Adrenal gland (tissue), 12 donors: ENCODE measurements around the gene ST8SIA5. TPM values are rescaled to one million over a fixed set of nuclear protein-coding genes. Genes with fewer than 3 reads are reported as not detected.

ENCODE experiments used
- DNase-seq, 7 donors: peaks; one replicate each; pipeline ENCODE4 v3.0.0-alpha.2; 2019 to 2020
- H3K27ac ChIP-seq, 5 donors: fragments of 200-600 bp; sonication (generic) in 4 of 5; 1 replicate in 3 of 5; 2 replicates in 2 of 5; pipeline versions ENCODE4 v1.5.1 to v1.8.0; 2016 to 2020; ENCODE audit warnings: mild to moderate bottlenecking in 1 of 5
- H3K27me3 ChIP-seq: fragments of 200-600 bp; 2 replicates; pipeline ENCODE4 v1.8.0; 2021
- H3K36me3 ChIP-seq, 2 donors: fragments of 200-600 bp; replicated peaks in 1 of 2; 1 replicate in 1 of 2; 2 replicates in 1 of 2; pipeline versions ENCODE4 v1.5.1 to v1.8.0; 2018 to 2022
- H3K4me1 ChIP-seq, 2 donors: fragments of 200-600 bp; replicated peaks in 1 of 2; 1 replicate in 1 of 2; 2 replicates in 1 of 2; pipeline versions ENCODE4 v1.5.1 to v1.8.0; 2018 to 2021
- H3K4me3 ChIP-seq, 4 donors: fragments of 200-600 bp; sonication (generic) in 3 of 4; one replicate each; pipeline ENCODE4 v1.5.1; 2016 to 2018
- H3K9me3 ChIP-seq, 3 donors: fragments of 200-600 bp; sonication (generic) in 1 of 3; replicated peaks in 1 of 3; 1 replicate in 2 of 3; 2 replicates in 1 of 3; pipeline versions ENCODE4 v1.5.1 to v1.8.0; 2016 to 2021
- POLR2A ChIP-seq, 2 donors: fragments of 450-650 bp; IDR thresholded peaks; one replicate each; pipeline ENCODE4 v1.6.1; 2017; ENCODE audit warnings: antibody characterized with exemption in 2 of 2, mild to moderate bottlenecking in 2 of 2, moderate library complexity in 1 of 2
- WGBS, 4 donors: extraction: QIAGEN DNeasy Blood & Tissue Kit in 2 of 4; methylation state at CpG; one replicate each; pipeline versions ENCODE4 v1.1.5 to v1.1.7; 2013 to 2017; 5-methylcytosine and 5-hydroxymethylcytosine counted together
- intact Hi-C, 2 donors: fragments of 100-400 bp; cut with DNase I; formaldehyde crosslinking; loops; one replicate each; pipeline versions ENCODE4 v1.14.1 to v1.15.0; 2022 to 2023
- polyA plus RNA-seq, 3 donors: library from polyadenylated mRNA; stranded (reverse); fragments of 200-250 nt in 2 of 3; fragments of 350-450 nt in 1 of 3; fragmentation: Illumina TruSeq in 1 of 3; extraction: RNeasy Lipid Tissue Mini Kit (QIAGEN cat#74804) in 1 of 3; gene quantifications; one replicate each; pipeline ENCODE4 v1.2.3, GENCODE V29; 2013 to 2014
- total RNA-seq, 9 donors: library from RNA; depleted of rRNA in 4 of 9; stranded (reverse); fragments of >200 nt in 4 of 9; fragments of 120-200 nt in 1 of 9; fragmentation: NEBNext Ultra II Directional in 1 of 9; extraction: Animal tissue kit (Norgen Biotek cat#: 25700) in 1 of 9; gene quantifications; one replicate each; pipeline versions ENCODE4 v1.1.0 to v1.2.4, GENCODE V29; 2013 to 2023
- TF ChIP-seq, protein P1 (sequence below), 6 experiments: fragments of 450-650 bp in 4 of 6; fragments of 200-600 bp in 2 of 6; sonication (generic) in 1 of 6; IDR thresholded peaks; 1 replicate in 5 of 6; 2 replicates in 1 of 6; pipeline versions ENCODE4 v1.5.1 to v1.8.0; 2016 to 2021; ENCODE audit warnings: antibody characterized with exemption in 6 of 6, mild to moderate bottlenecking in 2 of 6, moderate library complexity in 1 of 6
- donor health status: healthy with polysubstance abuse.
- donor health status: Bipolar disorder and iron deficiency.
- donor health status: DM: yes; HTN: yes; CAD: no.
- donor health status: DM: no; HTN: no; CAD: no.
- donor health status: DM: no; HTN: no; CAD: no.
- donor health status: DM: yes; HTN: yes; CAD: no.

The ST8SIA5 gene
- total and polyA plus RNA-seq, 12 donors: 8.9 to 77.5 (median 23.9) TPM

- no peaks in the 10 kb centered on the region for H3K27me3 ChIP-seq
- H3K4me3 ChIP-seq: no peak overlapping the region
- H3K4me1 ChIP-seq: no peaks in the 10 kb centered on the region
- H3K9me3 ChIP-seq: no peaks in the 10 kb centered on the region
- no peaks in the 10 kb centered on the region for H3K36me3 ChIP-seq
- DNase-seq: no peak
- TF ChIP-seq POLR2A (IDR thresholded peaks at IDR 0.05): no peak
- TF ChIP-seq, protein P1, sequence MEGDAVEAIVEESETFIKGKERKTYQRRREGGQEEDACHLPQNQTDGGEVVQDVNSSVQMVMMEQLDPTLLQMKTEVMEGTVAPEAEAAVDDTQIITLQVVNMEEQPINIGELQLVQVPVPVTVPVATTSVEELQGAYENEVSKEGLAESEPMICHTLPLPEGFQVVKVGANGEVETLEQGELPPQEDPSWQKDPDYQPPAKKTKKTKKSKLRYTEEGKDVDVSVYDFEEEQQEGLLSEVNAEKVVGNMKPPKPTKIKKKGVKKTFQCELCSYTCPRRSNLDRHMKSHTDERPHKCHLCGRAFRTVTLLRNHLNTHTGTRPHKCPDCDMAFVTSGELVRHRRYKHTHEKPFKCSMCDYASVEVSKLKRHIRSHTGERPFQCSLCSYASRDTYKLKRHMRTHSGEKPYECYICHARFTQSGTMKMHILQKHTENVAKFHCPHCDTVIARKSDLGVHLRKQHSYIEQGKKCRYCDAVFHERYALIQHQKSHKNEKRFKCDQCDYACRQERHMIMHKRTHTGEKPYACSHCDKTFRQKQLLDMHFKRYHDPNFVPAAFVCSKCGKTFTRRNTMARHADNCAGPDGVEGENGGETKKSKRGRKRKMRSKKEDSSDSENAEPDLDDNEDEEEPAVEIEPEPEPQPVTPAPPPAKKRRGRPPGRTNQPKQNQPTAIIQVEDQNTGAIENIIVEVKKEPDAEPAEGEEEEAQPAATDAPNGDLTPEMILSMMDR (IDR thresholded peaks at IDR 0.05): no peak
- no peak overlapping the region for H3K27ac ChIP-seq
- intact Hi-C loops: no loop called here
- 65 to 78% (median 77%) methylated on average over 7 of the region's 7 CpGs for WGBS, 4 donors
Observed at GRCh38 chr18:46636040-46636630, 120.7 kb downstream of the ST8SIA5 start.

GRCh38 chr18:46632401-46633071 is 124.3 kb downstream of the ST8SIA5 start:
- no peaks in the 10 kb centered on the region for H3K27me3 ChIP-seq
- H3K36me3 ChIP-seq: no peaks in the 10 kb centered on the region
- no peaks in the 10 kb centered on the region for H3K4me1 ChIP-seq
- intact Hi-C loops: no loop called here
- TF ChIP-seq, protein P1 (IDR thresholded peaks at IDR 0.05): no peak
- TF ChIP-seq POLR2A (IDR thresholded peaks at IDR 0.05): no peak
- 67 to 72% (median 70%) methylated on average over 6 to 8 of the region's 8 CpGs for WGBS, 4 donors
- H3K27ac ChIP-seq: no peak overlapping the region
- DNase-seq: peak; percentile 33 to 66 (median 55)
- no peaks in the 10 kb centered on the region for H3K9me3 ChIP-seq
- H3K4me3 ChIP-seq: no peak overlapping the region

DNA sequence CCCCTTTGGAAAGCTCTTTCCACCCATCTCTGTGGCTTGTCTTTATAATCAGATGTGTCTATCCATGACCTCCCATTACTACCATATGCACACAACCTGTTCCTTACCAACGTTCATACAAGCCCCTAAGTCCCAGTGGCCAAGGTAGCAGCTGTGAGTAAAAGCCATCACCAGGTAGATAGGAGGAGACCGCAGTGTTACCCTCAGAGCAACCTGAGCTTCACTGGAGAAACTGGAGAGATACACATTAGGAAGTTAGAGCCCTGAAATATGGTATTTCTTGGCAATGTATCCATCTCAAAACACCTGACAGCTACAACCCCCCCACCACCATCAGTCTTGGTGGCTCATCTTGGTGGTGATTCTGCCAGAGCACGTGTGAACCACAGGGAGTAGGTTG is 125.9 kb downstream of the ST8SIA5 start:
- Histone ChIP-seq H3K4me1 (no peaks in the 10 kb centered on the region), H3K4me3 (no peak overlapping the region), H3K9me3 (no peaks in the 10 kb centered on the region), H3K36me3 (no peaks in the 10 kb centered on the region), H3K27ac (no peak overlapping the region), H3K27me3 (no peaks in the 10 kb centered on the region)
- TF ChIP-seq POLR2A (IDR thresholded peaks at IDR 0.05): no peak
- TF ChIP-seq, protein P1 (IDR thresholded peaks at IDR 0.05): no peak
- no peak for DNase-seq
- intact Hi-C loops: no loop called here
- 78 to 85% (median 82%) methylated on average over 3 of the region's 3 CpGs for WGBS, 4 donors

DNA sequence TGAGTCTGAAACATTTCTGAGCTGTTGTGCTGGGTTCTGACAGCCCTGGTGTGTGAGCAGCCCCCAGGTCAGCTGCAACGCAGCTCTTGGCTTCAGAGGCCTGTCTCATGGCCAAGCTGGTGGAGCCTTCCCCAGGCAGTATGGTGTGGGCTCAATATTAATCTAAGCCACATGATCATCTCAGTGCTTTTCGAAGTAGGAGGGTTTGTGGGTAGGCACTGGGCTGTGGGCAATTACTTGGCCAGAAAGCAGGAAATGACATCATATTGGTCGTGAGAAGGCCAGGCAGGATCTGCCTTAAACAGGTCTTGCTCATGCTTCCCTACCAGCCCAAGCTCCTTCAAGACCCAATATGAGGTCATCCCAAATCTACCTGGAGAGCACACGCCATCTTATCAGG is 126.7 kb downstream of the ST8SIA5 start:
- Histone ChIP-seq H3K9me3 (no peaks in the 10 kb centered on the region), H3K4me1 (no peaks in the 10 kb centered on the region), H3K36me3 (no peaks in the 10 kb centered on the region), H3K27me3 (no peaks in the 10 kb centered on the region), H3K4me3 (no peak overlapping the region), H3K27ac (no peak overlapping the region)
- intact Hi-C loops: no loop called here
- DNase-seq: no peak
- TF ChIP-seq POLR2A (IDR thresholded peaks at IDR 0.05): no peak
- TF ChIP-seq, protein P1 (IDR thresholded peaks at IDR 0.05): no peak
- 56 to 82% (median 72%) methylated on average over 2 to 4 of the region's 4 CpGs for WGBS, 4 donors
